Mucosa of descending colon (tissue), 3 donors: ENCODE data around the gene MAST4. TPM values are rescaled to one million over a fixed set of nuclear protein-coding genes. Genes with fewer than 3 reads are reported as not detected.

Source experiments
- ATAC-seq: fragments of 200-7000 bp; cut with Tn5 transposase; one replicate; pipeline ENCODE4 v1.9.1; 2020; ENCODE audit warnings: mild to moderate bottlenecking, moderate library complexity
- DNase-seq, 3 donors: peaks; one replicate each; pipeline ENCODE4 v3.0.0-alpha.2; 2020
- H3K36me3 ChIP-seq: fragments of 200-600 bp; one replicate; pipeline ENCODE4 v1.8.0; 2021; ENCODE audit warnings: low read depth, mild to moderate bottlenecking
- H3K4me1 ChIP-seq: fragments of 200-600 bp; one replicate; pipeline ENCODE4 v1.8.0; 2021; ENCODE audit warnings: low read depth, mild to moderate bottlenecking
- H3K4me3 ChIP-seq: fragments of 200-600 bp; one replicate; pipeline ENCODE4 v1.8.0; 2021; ENCODE audit warnings: mild to moderate bottlenecking
- H3K9me3 ChIP-seq: fragments of 200-600 bp; one replicate; pipeline ENCODE4 v1.8.0; 2021; ENCODE audit warnings: mild to moderate bottlenecking
- CTCF ChIP-seq: fragments of 200-600 bp; IDR thresholded peaks from one replicate; pipeline ENCODE4 v1.8.0; 2022; ENCODE audit warnings: antibody characterized with exemption, mild to moderate bottlenecking
- intact Hi-C, 2 donors: fragments of 100-400 bp; cut with DNase I in 1 of 2; cut with micrococcal nuclease in 1 of 2; formaldehyde crosslinking; loops; one replicate each; pipeline versions ENCODE4 v1.11.0 to v1.11.1; 2022; cut with DNase I, micrococcal nuclease
- total RNA-seq, 3 donors: library from RNA; stranded (reverse); fragmentation: NEBNext Ultra II Directional in 2 of 3; extraction: Animal tissue kit (Norgen Biotek cat#: 25700) in 2 of 3; gene quantifications; one replicate each; pipeline versions ENCODE4 v1.2.1 to v1.2.4, GENCODE V29; 2021 to 2023
- donor health status: DM: no; HTN: no; CAD: no; lungs with moderate emphysema.
- donor health status: DM: no; HTN: no; CAD: no.
- donor health status: DM: no; HTN: yes; CAD: no.

Gene MAST4
- total RNA-seq, 3 donors from 2014 or later: 16.2 to 34.0 (median 22.5) TPM

- no peak for TF ChIP-seq CTCF
- Histone ChIP-seq H3K4me1 (peaks cover 2% of the 10 kb centered on the region), H3K9me3 (no peaks in the 10 kb centered on the region), H3K4me3 (no peak overlapping the region), H3K36me3 (no peaks in the 10 kb centered on the region)
- DNase-seq: no peak
- no peak for ATAC-seq
- intact Hi-C loops: no loop called here
These were observed 469.5 kb downstream of the MAST4 start for GRCh38 chr5:67065696-67066095.

- Histone ChIP-seq H3K9me3 (no peaks in the 10 kb centered on the region), H3K4me1 (no peaks in the 10 kb centered on the region), H3K4me3 (no peak overlapping the region), H3K36me3 (no peaks in the 10 kb centered on the region)
- ATAC-seq (peak; percentile 79), DNase-seq (peak in 1 of 3 donors; percentile 27)
- intact Hi-C loops: no loop called here
- TF ChIP-seq CTCF: no peak
These were observed 470.6 kb downstream of the MAST4 start for GRCh38 chr5:67066815-67067214.

GRCh38 chr5:67073045-67073680, 477.0 kb downstream of the MAST4 start:
- H3K9me3 ChIP-seq: no peaks in the 10 kb centered on the region
- TF ChIP-seq CTCF: no peak
- no peaks in the 10 kb centered on the region for H3K36me3 ChIP-seq
- intact Hi-C loops: no loop called here
- ATAC-seq: peak; percentile 25
- no peak overlapping the region for H3K4me3 ChIP-seq
- no peaks in the 10 kb centered on the region for H3K4me1 ChIP-seq
- DNase-seq: no peak

GRCh38 chr5:67077296-67077695, 481.1 kb downstream of the MAST4 start:
- ATAC-seq: no peak
- no peak for TF ChIP-seq CTCF
- Histone ChIP-seq H3K36me3 (no peaks in the 10 kb centered on the region), H3K9me3 (no peaks in the 10 kb centered on the region), H3K4me3 (no peak overlapping the region), H3K4me1 (no peaks in the 10 kb centered on the region)
- intact Hi-C loops: no loop called here
- DNase-seq: no peak

GRCh38 chr5:67081261-67081660, 485.1 kb downstream of the MAST4 start:
- Histone ChIP-seq H3K4me1 (no peaks in the 10 kb centered on the region), H3K9me3 (no peaks in the 10 kb centered on the region), H3K4me3 (no peak overlapping the region), H3K36me3 (no peaks in the 10 kb centered on the region)
- no peak for DNase-seq
- TF ChIP-seq CTCF: no peak
- ATAC-seq: peak; percentile 48
- intact Hi-C loops: no loop called here

GRCh38 chr5:67082941-67083340, 486.7 kb downstream of the MAST4 start:
- DNase-seq (no peak), ATAC-seq (no peak)
- Histone ChIP-seq H3K4me1 (no peaks in the 10 kb centered on the region), H3K4me3 (no peak overlapping the region), H3K36me3 (no peaks in the 10 kb centered on the region), H3K9me3 (no peaks in the 10 kb centered on the region)
- TF ChIP-seq CTCF: no peak
- intact Hi-C loops: no loop called here
